ENCODE results near the gene SIVA1. TPM values are rescaled to one million over a fixed set of nuclear protein-coding genes. Genes with fewer than 3 reads are reported as not detected.

Gene SIVA1
- total and polyA plus RNA-seq, 9 of the 15 experiments (the other 6 are each of a cell fraction or from before 2014, with no cell fraction given) = 4.2 to 186 (median 54.2) TPM

- TF ChIP-seq CTCFL (IDR thresholded peaks at IDR 0.05; ENCODE audit: borderline replicate concordance, insufficient read depth, low read depth, low read length, poor library complexity, severe bottlenecking) (peak; percentile 72), POLR3G (IDR thresholded peaks at IDR 0.05; ENCODE audit: extremely low read depth, insufficient read length, insufficient replicate concordance) (no peak), HMBOX1 (IDR thresholded peaks at IDR 0.05) (no peak), E2F6 (IDR thresholded peaks at IDR 0.05; ENCODE audit: borderline replicate concordance in 1 of 2, extremely low read depth in 1 of 2, insufficient read depth in 1 of 2, insufficient read length in 1 of 2, low read depth in 1 of 2, low read length in 1 of 2, poor library complexity in 1 of 2, severe bottlenecking in 1 of 2) (peak in 1 of 2 experiments; percentile 76), EP400 (IDR thresholded peaks at IDR 0.05) (peak; percentile 57), FIP1L1 (IDR thresholded peaks at IDR 0.05; ENCODE audit: low read depth, low read length, poor library complexity, severe bottlenecking) (peak; percentile 47), CREM (IDR thresholded peaks at IDR 0.05; ENCODE audit: low read depth) (no peak), ETS1 (conservative IDR thresholded peaks at IDR 0.05; ENCODE audit: control insufficient read depth, low read depth, low read length) (no peak), RAD21 (CRISPR knock-in tag; conservative IDR thresholded peaks at IDR 0.05 in 1 of 2, IDR thresholded peaks at IDR 0.05 in 1 of 2) (peak in 1 of 2 experiments; percentile 51; a peak in 2 of 4 replicates), TAF15 (IDR thresholded peaks at IDR 0.05; ENCODE audit: low read depth, low read length) (no peak), TAF1 (IDR thresholded peaks at IDR 0.05; ENCODE audit: control insufficient read depth, extremely low read depth, insufficient read depth, low read length, severe bottlenecking) (peak; percentile 28), FOXA3 (CRISPR knock-in tag; conservative IDR thresholded peaks at IDR 0.05 in 1 of 2, IDR thresholded peaks at IDR 0.05 in 1 of 2) (0 out of 4 replicates have a peak, but pooled peaks of 1 of the 2 experiments have one; percentile 27), ZNF324 (CRISPR knock-in tag; IDR thresholded peaks at IDR 0.05) (no peak), KDM1A (IDR thresholded peaks at IDR 0.05) (peak in 1 of 2 experiments; percentile 15; a peak in 1 of 4 replicates), MAX (CRISPR knock-in tag; IDR thresholded peaks at IDR 0.05) (peak; percentile 84)
Measured at GRCh38 chr14:104751539-104752422, 1.2 kb upstream of the SIVA1 start (continued).

Measured in K562 (cell line).